ENCODE data around the gene CNOT4.
"Not testable (repeated sequence)": the region's sequence is repeated elsewhere in the genome, so short reads cannot be mapped to it uniquely, and the experiment has no call there.

DNA sequence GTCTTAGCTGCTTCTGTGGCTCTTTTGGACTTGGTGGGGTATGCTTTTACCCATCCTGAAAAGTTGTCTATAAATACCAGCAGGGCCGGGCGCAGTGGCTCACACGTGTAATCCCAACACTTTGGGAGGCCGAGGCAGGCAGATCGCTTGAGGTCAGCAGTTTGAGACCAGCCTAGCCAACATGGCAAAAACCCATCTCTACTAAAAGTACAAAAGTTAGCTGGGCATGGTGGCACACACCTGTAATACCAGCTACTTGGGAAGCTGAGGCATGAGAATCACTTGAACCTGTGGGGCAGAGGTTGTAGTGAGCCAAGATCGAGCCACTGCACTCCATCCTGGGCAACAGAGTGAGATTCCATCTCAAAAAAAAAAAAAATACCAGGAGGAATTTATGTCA, 188.9 kb downstream of the CNOT4 start:
- TF ChIP-seq MAZ (IDR thresholded peaks at IDR 0.05; ENCODE audit: borderline replicate concordance, low read depth, low read length); POLR2A (IDR thresholded peaks at IDR 0.05; ENCODE audit: low read depth, low read length); RAD21 (IDR thresholded peaks at IDR 0.05; ENCODE audit: low read length); CEBPB (IDR thresholded peaks at IDR 0.05; ENCODE audit: low read depth, low read length); MXI1 (IDR thresholded peaks at IDR 0.05; ENCODE audit: borderline replicate concordance, low read depth, low read length); SMC3 (IDR thresholded peaks at IDR 0.05; ENCODE audit: low read depth, low read length); BHLHE40 (IDR thresholded peaks at IDR 0.05; ENCODE audit: low read depth, low read length): not testable (repeated sequence)
- TF ChIP-seq, protein P1, sequence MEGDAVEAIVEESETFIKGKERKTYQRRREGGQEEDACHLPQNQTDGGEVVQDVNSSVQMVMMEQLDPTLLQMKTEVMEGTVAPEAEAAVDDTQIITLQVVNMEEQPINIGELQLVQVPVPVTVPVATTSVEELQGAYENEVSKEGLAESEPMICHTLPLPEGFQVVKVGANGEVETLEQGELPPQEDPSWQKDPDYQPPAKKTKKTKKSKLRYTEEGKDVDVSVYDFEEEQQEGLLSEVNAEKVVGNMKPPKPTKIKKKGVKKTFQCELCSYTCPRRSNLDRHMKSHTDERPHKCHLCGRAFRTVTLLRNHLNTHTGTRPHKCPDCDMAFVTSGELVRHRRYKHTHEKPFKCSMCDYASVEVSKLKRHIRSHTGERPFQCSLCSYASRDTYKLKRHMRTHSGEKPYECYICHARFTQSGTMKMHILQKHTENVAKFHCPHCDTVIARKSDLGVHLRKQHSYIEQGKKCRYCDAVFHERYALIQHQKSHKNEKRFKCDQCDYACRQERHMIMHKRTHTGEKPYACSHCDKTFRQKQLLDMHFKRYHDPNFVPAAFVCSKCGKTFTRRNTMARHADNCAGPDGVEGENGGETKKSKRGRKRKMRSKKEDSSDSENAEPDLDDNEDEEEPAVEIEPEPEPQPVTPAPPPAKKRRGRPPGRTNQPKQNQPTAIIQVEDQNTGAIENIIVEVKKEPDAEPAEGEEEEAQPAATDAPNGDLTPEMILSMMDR (conservative IDR thresholded peaks at IDR 0.05; ENCODE audit: low read depth, low read length) = not testable (repeated sequence)
- TF ChIP-seq, protein P2, sequence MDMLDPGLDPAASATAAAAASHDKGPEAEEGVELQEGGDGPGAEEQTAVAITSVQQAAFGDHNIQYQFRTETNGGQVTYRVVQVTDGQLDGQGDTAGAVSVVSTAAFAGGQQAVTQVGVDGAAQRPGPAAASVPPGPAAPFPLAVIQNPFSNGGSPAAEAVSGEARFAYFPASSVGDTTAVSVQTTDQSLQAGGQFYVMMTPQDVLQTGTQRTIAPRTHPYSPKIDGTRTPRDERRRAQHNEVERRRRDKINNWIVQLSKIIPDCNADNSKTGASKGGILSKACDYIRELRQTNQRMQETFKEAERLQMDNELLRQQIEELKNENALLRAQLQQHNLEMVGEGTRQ (IDR thresholded peaks at IDR 0.05; ENCODE audit: low read depth, low read length) = not testable (repeated sequence)
- TF ChIP-seq, protein P3, sequence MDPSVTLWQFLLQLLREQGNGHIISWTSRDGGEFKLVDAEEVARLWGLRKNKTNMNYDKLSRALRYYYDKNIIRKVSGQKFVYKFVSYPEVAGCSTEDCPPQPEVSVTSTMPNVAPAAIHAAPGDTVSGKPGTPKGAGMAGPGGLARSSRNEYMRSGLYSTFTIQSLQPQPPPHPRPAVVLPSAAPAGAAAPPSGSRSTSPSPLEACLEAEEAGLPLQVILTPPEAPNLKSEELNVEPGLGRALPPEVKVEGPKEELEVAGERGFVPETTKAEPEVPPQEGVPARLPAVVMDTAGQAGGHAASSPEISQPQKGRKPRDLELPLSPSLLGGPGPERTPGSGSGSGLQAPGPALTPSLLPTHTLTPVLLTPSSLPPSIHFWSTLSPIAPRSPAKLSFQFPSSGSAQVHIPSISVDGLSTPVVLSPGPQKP (IDR thresholded peaks at IDR 0.05; ENCODE audit: borderline replicate concordance, low read depth, low read length) = not testable (repeated sequence)

Data from IMR-90 (cell line).